K562 (cell line): ENCODE results near the gene LUZP1. TPM values are rescaled to one million over a fixed set of nuclear protein-coding genes. Genes with fewer than 3 reads are reported as not detected.

Source experiments
- ATAC-seq: fragments of 200-7000 bp; cut with Tn5 transposase; 3 replicates; pipeline ENCODE4 v1.9.1; 2020; ENCODE audit warnings: moderate library complexity
- BruUV-seq: library from RNA; stranded (reverse); fragments of 400-500 nt; replicated peaks from 2 replicates; lab custom pipeline; 2021; lab: Mats Ljungman, UMichigan
- CTCF ChIA-PET: fragments of 300-600 bp; formaldehyde crosslinking; extraction: SDS; loops from one replicate; lab custom pipeline; 2021; ENCODE audit warnings: low intra/inter-chr PET ratio; lab: Yijun Ruan, JAX
- POLR2A ChIA-PET: fragments of 300-600, 350-650 bp; sonication (Branson Sonifier 250); formaldehyde crosslinking; extraction: SDS; loops from one replicate; lab custom pipeline; 2021; ENCODE audit warnings: antibody characterized with exemption, inconsistent platforms; lab: Yijun Ruan, JAX
- DNase-seq, 4 experiments: peaks; one replicate each; pipeline versions ENCODE4 v3.0.0 to v3.0.0-alpha.2; 2011 to 2018; ENCODE audit warnings: low spot score in 3 of 4, mixed read lengths in 3 of 4; ENCODE audit errors: extremely low read depth in 1 of 4
- FAIRE-seq: peaks from 2 replicates; lab custom pipeline; 2011; peaks lifted over from hg19 to GRCh38; lab: Jason Lieb, UNC
- H2AFZ ChIP-seq: 2 replicates; pipeline ENCODE4 v1.6.0; 2011; ENCODE audit warnings: low read depth, low read length, control low read depth, inconsistent platforms
- H3K27ac ChIP-seq: fragments of 200-600 bp; 3 replicates; pipeline ENCODE4 v1.8.0; 2011; ENCODE audit warnings: low read depth, mild to moderate bottlenecking, control low read depth, inconsistent platforms, low read length, moderate library complexity, mixed read lengths; ENCODE audit errors: extremely low read depth
- H3K27me3 ChIP-seq, 2 experiments: fragments of 300-600 bp in 1 of 2; 2 replicates in 1 of 2; 3 replicates in 1 of 2; pipeline versions ENCODE4 v1.6.0 to v1.8.0; 2011; ENCODE audit warnings: inconsistent platforms in 2 of 2, low read length in 2 of 2, mild to moderate bottlenecking in 1 of 2, mixed read lengths in 1 of 2, moderate library complexity in 1 of 2; ENCODE audit not compliant: control insufficient read depth in 2 of 2, insufficient read depth in 2 of 2
- H3K36me3 ChIP-seq: fragments of 300-600 bp; 3 replicates; pipeline ENCODE4 v1.8.0; 2011; ENCODE audit warnings: mild to moderate bottlenecking, low read length, inconsistent platforms; ENCODE audit not compliant: control insufficient read depth, insufficient read depth
- H3K4me1 ChIP-seq, 2 experiments: fragments of 200-600 bp in 1 of 2; replicated peaks in 1 of 2; 2 replicates in 1 of 2; 3 replicates in 1 of 2; pipeline versions ENCODE4 v1.5.1 to v1.8.0; 2011; ENCODE audit warnings: inconsistent platforms in 2 of 2, low read length in 2 of 2, mild to moderate bottlenecking in 1 of 2, mixed read lengths in 1 of 2, moderate library complexity in 1 of 2; ENCODE audit not compliant: control insufficient read depth in 2 of 2, insufficient read depth in 2 of 2
- H3K4me2 ChIP-seq: 2 replicates; pipeline ENCODE4 v1.6.1; 2011; ENCODE audit warnings: low read length, control low read depth, inconsistent platforms, mixed read lengths; ENCODE audit not compliant: insufficient read depth
- H3K4me3 ChIP-seq: fragments of 200-600 bp; sonication (generic), shearing (Covaris generic); 2 replicates; pipeline ENCODE4 v1.5.1; 2016; ENCODE audit warnings: control low read depth, inconsistent platforms
- H3K79me2 ChIP-seq: fragments of 200-600 bp; 3 replicates; pipeline ENCODE4 v1.8.0; 2011; ENCODE audit warnings: low read length, inconsistent platforms; ENCODE audit not compliant: control insufficient read depth, insufficient read depth
- H3K9ac ChIP-seq, 2 experiments: 2 replicates each; pipeline versions ENCODE4 v1.6.0 to v1.6.1; 2011; ENCODE audit warnings: low read depth in 2 of 2, low read length in 2 of 2, control low read depth in 1 of 2, inconsistent platforms in 1 of 2, mild to moderate bottlenecking in 1 of 2, mixed read lengths in 1 of 2; ENCODE audit not compliant: insufficient read depth in 1 of 2
- H3K9me1 ChIP-seq: one replicate; pipeline ENCODE4 v1.6.0; 2011; ENCODE audit warnings: inconsistent platforms, mild to moderate bottlenecking, low read length, moderate library complexity; ENCODE audit not compliant: control insufficient read depth, insufficient read depth
- H3K9me3 ChIP-seq: replicated peaks from 2 replicates; pipeline ENCODE4 v1.5.1; 2011; ENCODE audit warnings: low read depth, low read length, inconsistent platforms; ENCODE audit not compliant: control insufficient read depth, insufficient read depth
- H4K20me1 ChIP-seq: replicated peaks from 2 replicates; pipeline ENCODE4 v1.6.1; 2011; ENCODE audit warnings: low read length, inconsistent platforms, mixed read lengths; ENCODE audit not compliant: control insufficient read depth, insufficient read depth
- FOXA3 ChIP-seq, 2 experiments: fragments of 450-650 bp in 1 of 2; sonication (generic) in 1 of 2; formaldehyde crosslinking; IDR thresholded peaks in 1 of 2; conservative IDR thresholded peaks in 1 of 2; 2 replicates each; pipeline versions ENCODE4 v1.4.0 to v1.8.0; 2020 to 2022; ENCODE audit warnings: mild to moderate bottlenecking in 2 of 2, missing genetic modification reagents in 1 of 2
- GTF2E2 ChIP-seq: fragments of 200-800 bp; sonication (Bioruptor generic); IDR thresholded peaks from 2 replicates; pipeline ENCODE4 v1.6.1; 2016; ENCODE audit warnings: missing genetic modification characterization, missing compliant biosample characterization
- HES1 ChIP-seq: fragments of 450-650 bp; IDR thresholded peaks from 2 replicates; pipeline ENCODE4 v1.6.1; 2016; ENCODE audit warnings: low read depth, mild to moderate bottlenecking, moderate library complexity
- KAT8 ChIP-seq: fragments of 450-650 bp; IDR thresholded peaks from 2 replicates; pipeline ENCODE4 v1.6.1; 2016; ENCODE audit warnings: low read depth, mild to moderate bottlenecking
- RFX1 ChIP-seq: fragments of 450-650 bp; IDR thresholded peaks from 2 replicates; pipeline ENCODE4 v1.6.1; 2016; ENCODE audit warnings: mild to moderate bottlenecking, moderate library complexity
- ZNF316 ChIP-seq: fragments of 450-650 bp; IDR thresholded peaks from 2 replicates; pipeline ENCODE4 v1.6.1; 2016
- ZNF740 ChIP-seq, 3 experiments: fragments of 200-800 bp in 1 of 3; sonication (Bioruptor generic) in 1 of 3; sonication (generic) in 1 of 3; formaldehyde crosslinking in 1 of 3; IDR thresholded peaks; 2 replicates each; pipeline versions ENCODE4 v1.6.1 to v1.8.0; 2016 to 2022; ENCODE audit warnings: mild to moderate bottlenecking in 2 of 3, missing compliant biosample characterization in 2 of 3, missing genetic modification characterization in 2 of 3, missing genetic modification reagents in 1 of 3
- WGBS: fragments of 100-300 bp; shearing (Covaris generic); methylation state at CpG from one replicate; pipeline ENCODE4 v1.1.6; 2016; ENCODE audit warnings: low coverage, mixed read lengths; ENCODE audit not compliant: insufficient coverage; ENCODE audit errors: missing lambda C conversion rate; 5-methylcytosine and 5-hydroxymethylcytosine counted together
- in situ Hi-C: fragments of 300-500 bp; cut with MboI; formaldehyde crosslinking; loops from 4 replicates; pipeline ENCODE4 v1.15.0; 2018; ENCODE audit warnings: inconsistent platforms, mixed read lengths
- intact Hi-C: fragments of 100-400 bp; cut with micrococcal nuclease; formaldehyde crosslinking; loops from 2 replicates; pipeline ENCODE4 v1.14.2; 2022
- polyA plus RNA-seq, 8 experiments: library from polyadenylated mRNA; depleted of rRNA in 4 of 8; stranded (reverse) in 5 of 8; unstranded in 3 of 8; fragments of >200 nt; fragmentation: Nextera tagmentation in 2 of 8; fragmentation: Illumina TruSeq in 1 of 8; extraction: Ambion mirVana in 2 of 8; extraction: Trizol in 1 of 8; gene quantifications; 2 replicates each; pipeline versions ENCODE4 v1.2.1 to v1.2.3, GENCODE V29; 2011 to 2014; ENCODE audit warnings: inconsistent platforms in 1 of 8, missing spikeins in 1 of 8
- total RNA-seq, 7 experiments: library from RNA; depleted of rRNA in 6 of 7; stranded (reverse); fragments of >200 nt in 6 of 7; fragmentation: Illumina TruSeq in 2 of 7; extraction: Trizol in 2 of 7; gene quantifications; 2 replicates each; pipeline versions ENCODE4 v1.2.1 to v1.2.3, GENCODE V29; 2011 to 2021; ENCODE audit warnings: low replicate concordance in 1 of 7
- TF ChIP-seq, protein P1 (sequence below): sonication (generic); formaldehyde crosslinking; IDR thresholded peaks from 2 replicates; pipeline ENCODE4 v1.9.0; 2022; ENCODE audit warnings: mild to moderate bottlenecking, missing genetic modification reagents
- TF ChIP-seq, protein P2 (sequence below): fragments of 200-800 bp; sonication (Bioruptor generic); IDR thresholded peaks from 2 replicates; pipeline ENCODE4 v1.6.1; 2017; ENCODE audit warnings: missing genetic modification characterization, missing compliant biosample characterization

The LUZP1 gene
- total and polyA plus RNA-seq, 9 of the 15 experiments (the other 6 are each of a cell fraction or from before 2014, with no cell fraction given), result 6.5 to 19.1 (median 12.4) TPM

- TF ChIP-seq GTF2E2 (tag) (no peak), ZNF316 (no peak), FOXA3 (CRISPR knock-in tag; conservative IDR thresholded peaks at IDR 0.05 in 1 of 2, IDR thresholded peaks at IDR 0.05 in 1 of 2) (no peak)
- TF ChIP-seq, protein P1, sequence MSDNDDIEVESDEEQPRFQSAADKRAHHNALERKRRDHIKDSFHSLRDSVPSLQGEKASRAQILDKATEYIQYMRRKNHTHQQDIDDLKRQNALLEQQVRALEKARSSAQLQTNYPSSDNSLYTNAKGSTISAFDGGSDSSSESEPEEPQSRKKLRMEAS (CRISPR knock-in tag), result no peak
Measured at GRCh38 chr1:23118407-23118806, 50.2 kb downstream of the LUZP1 start (continued).

DNA sequence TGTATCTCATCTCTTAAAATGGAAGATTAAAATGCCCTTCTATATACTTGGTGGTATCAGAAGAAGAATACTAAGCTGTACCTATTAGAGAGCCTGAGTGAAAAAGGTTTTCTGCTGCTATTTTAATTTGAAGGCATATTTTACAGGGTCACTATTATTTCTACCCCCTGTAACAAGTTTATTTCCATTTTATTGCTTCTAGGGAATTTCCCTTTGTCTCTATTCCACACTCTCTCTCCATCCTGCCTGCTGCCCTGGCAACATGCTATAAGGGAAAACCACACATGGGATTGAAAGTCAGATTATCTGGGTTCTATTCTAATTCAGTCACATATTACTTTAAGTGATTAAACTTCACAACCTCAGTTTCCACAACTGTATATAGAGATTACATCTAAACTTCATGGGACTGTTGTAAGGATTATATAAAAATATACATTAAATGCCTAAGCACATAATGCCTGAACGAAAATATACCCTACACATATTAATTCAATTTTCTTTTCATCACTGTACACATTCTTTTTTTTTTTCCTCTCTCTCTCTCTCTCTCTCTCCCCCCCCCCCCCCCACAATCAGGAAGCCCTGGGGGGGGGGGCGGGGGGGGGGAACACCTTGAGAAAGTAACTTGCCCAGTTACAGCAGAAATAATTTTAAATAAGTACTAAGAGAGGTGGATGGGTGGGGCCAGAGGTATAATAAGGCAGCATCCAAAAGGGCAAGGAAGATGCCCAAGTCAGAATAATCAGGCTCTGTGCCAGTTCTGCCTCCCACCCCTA lies 51.5 kb downstream of the LUZP1 start:
- H3K9me3 ChIP-seq, result no peaks in the 10 kb centered on the region
- peak overlapping the region in 1 of 2 experiments; percentile 29; a peak in 2 of 4 replicates for H3K9ac ChIP-seq
- no TSS peak for BruUV-seq
- no peaks in the 10 kb centered on the region for H3K27me3 ChIP-seq
- no peak for DNase-seq
- peak overlapping the region; percentile 25; the same call in 1 of the 2 replicates for H2AFZ ChIP-seq
- H3K9me1 ChIP-seq, result no peaks in the 10 kb centered on the region
- peaks cover 83% of the 10 kb centered on the region for H3K79me2 ChIP-seq
- ChIA-PET CTCF (no interaction called here), POLR2A (interaction anchor here (0.6 to 5.2 kb wide), 7 partner anchors 9 to 425 kb away, joined by 3 to 28 read pairs (median 4); no protein-coding TSS in a partner anchor)
- ATAC-seq, result no peak
- no peaks in the 10 kb centered on the region for H4K20me1 ChIP-seq
- H3K36me3 ChIP-seq, result no peaks in the 10 kb centered on the region
- peak; percentile 43 for TF ChIP-seq RFX1
- TF ChIP-seq ZNF740 (CRISPR knock-in tag; IDR thresholded peaks at IDR 0.05), result peak; percentile 64
- peak in 1 of 2 experiments; percentile 99; a peak in 2 of 4 replicates for TF ChIP-seq ZNF740 (tag; IDR thresholded peaks at IDR 0.05)
- TF ChIP-seq HES1, result no peak
- no peak for TF ChIP-seq KAT8
- TF ChIP-seq, protein P2, sequence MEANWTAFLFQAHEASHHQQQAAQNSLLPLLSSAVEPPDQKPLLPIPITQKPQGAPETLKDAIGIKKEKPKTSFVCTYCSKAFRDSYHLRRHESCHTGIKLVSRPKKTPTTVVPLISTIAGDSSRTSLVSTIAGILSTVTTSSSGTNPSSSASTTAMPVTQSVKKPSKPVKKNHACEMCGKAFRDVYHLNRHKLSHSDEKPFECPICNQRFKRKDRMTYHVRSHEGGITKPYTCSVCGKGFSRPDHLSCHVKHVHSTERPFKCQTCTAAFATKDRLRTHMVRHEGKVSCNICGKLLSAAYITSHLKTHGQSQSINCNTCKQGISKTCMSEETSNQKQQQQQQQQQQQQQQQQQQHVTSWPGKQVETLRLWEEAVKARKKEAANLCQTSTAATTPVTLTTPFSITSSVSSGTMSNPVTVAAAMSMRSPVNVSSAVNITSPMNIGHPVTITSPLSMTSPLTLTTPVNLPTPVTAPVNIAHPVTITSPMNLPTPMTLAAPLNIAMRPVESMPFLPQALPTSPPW, result peak; percentile 82
- peak overlapping the region; percentile 72; the same call in 2 of the 3 replicates for H3K27ac ChIP-seq
- intact Hi-C loops, result no loop called here
- 71% methylated on average over 1 of the region's 2 CpGs for WGBS
- H3K4me1 ChIP-seq, result peaks cover 29 to 55% of the 10 kb centered on the region in 2 experiments
- in situ Hi-C loops, result no loop called here
- FAIRE-seq, result no peak
- no peak overlapping the region for H3K4me3 ChIP-seq
- H3K4me2 ChIP-seq, result peak overlapping the region; percentile 4; the same call in 1 of the 2 replicates
